Activated naive CD4-positive, alpha-beta T cell treated with anti-CD3 and anti-CD28 coated beads, Interleukin-2, amount 50 U/mL, for 72 hours (primary cell): ENCODE data around the gene ABCG4. TPM values are rescaled to one million over a fixed set of nuclear protein-coding genes. Genes with fewer than 3 reads are reported as not detected.
"Not testable (repeated sequence)": the region's sequence is repeated elsewhere in the genome, so short reads cannot be mapped to it uniquely, and the experiment has no call there.

Experiments used
- ATAC-seq, 2 donors: fragments of 150-1000 bp; cut with Tn5 transposase; 2 replicates each; pipeline ENCODE4 v1.10.0; 2021; ENCODE audit warnings: mild to moderate bottlenecking in 2 of 2, moderate library complexity in 2 of 2
- DNase-seq, 2 donors: peaks; one replicate each; pipeline ENCODE4 v3.0.0; 2021 to 2022; ENCODE audit warnings: low spot score in 2 of 2
- H3K27ac Mint-ChIP-seq, 2 donors: one replicate each; pipeline ENCODE4 v1.8.0; 2022; ENCODE audit warnings: mild to moderate bottlenecking in 2 of 2, mixed read lengths in 2 of 2
- H3K36me3 Mint-ChIP-seq, 2 donors: one replicate each; pipeline ENCODE4 v1.8.0; 2022; ENCODE audit warnings: mixed read lengths in 2 of 2
- H3K9me3 Mint-ChIP-seq, 2 donors: one replicate each; pipeline ENCODE4 v1.8.0; 2022; ENCODE audit warnings: mixed read lengths in 2 of 2
- total RNA-seq, 2 donors: library from RNA; stranded (reverse); gene quantifications; one replicate each; pipeline ENCODE4 v1.2.3, GENCODE V29; 2022

The ABCG4 gene
- total RNA-seq, 2 donors from 2014 or later = 0.12 to 0.25 TPM

- Mint-ChIP-seq H3K36me3 (peaks cover 8 to 19% of the 10 kb centered on the region in 2 donors), H3K27ac (no peak overlapping the region), H3K9me3 (no peaks in the 10 kb centered on the region)
- no peak for DNase-seq
- ATAC-seq = peak in 1 of 2 donors; percentile 44
These were observed 14.4 kb upstream of the ABCG4 start for GRCh38 chr11:119134389-119134978.

GRCh38 chr11:119139276-119139675 is 9.6 kb upstream of the ABCG4 start:
- not testable (repeated sequence) for ATAC-seq, H3K9me3 Mint-ChIP-seq, H3K27ac Mint-ChIP-seq, H3K36me3 Mint-ChIP-seq, DNase-seq

GRCh38 chr11:119144825-119145486 is 3.9 kb upstream of the ABCG4 start:
- DNase-seq = no peak
- ATAC-seq = peak; percentile 36 to 66
- Mint-ChIP-seq H3K9me3 (no peaks in the 10 kb centered on the region), H3K36me3 (no peaks in the 10 kb centered on the region), H3K27ac (no peak overlapping the region)

GRCh38 chr11:119145551-119145950 is 3.3 kb upstream of the ABCG4 start:
- Mint-ChIP-seq H3K9me3 (no peaks in the 10 kb centered on the region), H3K27ac (no peak overlapping the region), H3K36me3 (no peaks in the 10 kb centered on the region)
- ATAC-seq (no peak), DNase-seq (no peak)

GRCh38 chr11:119147604-119148333 is 1.1 kb upstream of the ABCG4 start:
- ATAC-seq = no peak

GRCh38 chr11:119148720-119149017 is 183 bp upstream of the ABCG4 start:
- Mint-ChIP-seq H3K36me3 (no peaks in the 10 kb centered on the region), H3K27ac (no peak overlapping the region), H3K9me3 (no peaks in the 10 kb centered on the region)
- DNase-seq (no peak), ATAC-seq (no peak)

More at GRCh38 chr11:119147604-119148333, 1.1 kb upstream of the ABCG4 start:
- no peak for DNase-seq
- Mint-ChIP-seq H3K36me3 (no peaks in the 10 kb centered on the region), H3K9me3 (no peaks in the 10 kb centered on the region), H3K27ac (no peak overlapping the region)

- H3K9me3 Mint-ChIP-seq = no peaks in the 10 kb centered on the region
- H3K36me3 Mint-ChIP-seq = no peaks in the 10 kb centered on the region
- DNase-seq (no peak), ATAC-seq (no peak)
- no peak overlapping the region for H3K27ac Mint-ChIP-seq
These were observed 979 bp downstream of the ABCG4 start for GRCh38 chr11:119149786-119150275.

GRCh38 chr11:119152043-119152442 is 3.2 kb downstream of the ABCG4 start:
- Mint-ChIP-seq H3K36me3 (no peaks in the 10 kb centered on the region), H3K9me3 (no peaks in the 10 kb centered on the region), H3K27ac (no peak overlapping the region)
- DNase-seq (no peak), ATAC-seq (no peak)

GRCh38 chr11:119152604-119153003 is 3.8 kb downstream of the ABCG4 start:
- Mint-ChIP-seq H3K9me3 (no peaks in the 10 kb centered on the region), H3K36me3 (no peaks in the 10 kb centered on the region), H3K27ac (no peak overlapping the region)
- ATAC-seq (no peak), DNase-seq (no peak)

- H3K9me3 Mint-ChIP-seq = no peaks in the 10 kb centered on the region
- DNase-seq = no peak
- H3K36me3 Mint-ChIP-seq = no peaks in the 10 kb centered on the region
- no peak for ATAC-seq
- H3K27ac Mint-ChIP-seq = no peak overlapping the region
These were observed 4.4 kb downstream of the ABCG4 start for GRCh38 chr11:119153049-119153818.

GRCh38 chr11:119154178-119154577 is 5.3 kb downstream of the ABCG4 start:
- no peaks in the 10 kb centered on the region for H3K36me3 Mint-ChIP-seq
- DNase-seq = no peak
- no peaks in the 10 kb centered on the region for H3K9me3 Mint-ChIP-seq
- ATAC-seq = no peak
- no peak overlapping the region for H3K27ac Mint-ChIP-seq

GRCh38 chr11:119155733-119156492 is 7.1 kb downstream of the ABCG4 start:
- H3K36me3 Mint-ChIP-seq = no peaks in the 10 kb centered on the region
- no peak for DNase-seq
- H3K27ac Mint-ChIP-seq = peak overlapping the region; percentile 4 to 16
- no peaks in the 10 kb centered on the region for H3K9me3 Mint-ChIP-seq
- peak; percentile 13 to 47 for ATAC-seq

GRCh38 chr11:119156496-119156895 is 7.6 kb downstream of the ABCG4 start:
- H3K27ac Mint-ChIP-seq = peak overlapping the region in 1 of 2 donors; percentile 16
- no peaks in the 10 kb centered on the region for H3K9me3 Mint-ChIP-seq
- no peaks in the 10 kb centered on the region for H3K36me3 Mint-ChIP-seq
- DNase-seq = no peak
- ATAC-seq = no peak

GRCh38 chr11:119157063-119157462 is 8.2 kb downstream of the ABCG4 start:
- ATAC-seq (no peak), DNase-seq (no peak)
- no peak overlapping the region for H3K27ac Mint-ChIP-seq
- H3K36me3 Mint-ChIP-seq = no peaks in the 10 kb centered on the region
- H3K9me3 Mint-ChIP-seq = no peaks in the 10 kb centered on the region

- no peak overlapping the region for H3K27ac Mint-ChIP-seq
- no peaks in the 10 kb centered on the region for H3K9me3 Mint-ChIP-seq
- no peaks in the 10 kb centered on the region for H3K36me3 Mint-ChIP-seq
- ATAC-seq (no peak), DNase-seq (no peak)
These were observed 9.6 kb downstream of the ABCG4 start for GRCh38 chr11:119158467-119158866.

- Mint-ChIP-seq H3K27ac (no peak overlapping the region), H3K9me3 (no peaks in the 10 kb centered on the region), H3K36me3 (no peaks in the 10 kb centered on the region)
- DNase-seq = no peak
- ATAC-seq = no peak
These were observed 11.3 kb downstream of the ABCG4 start for GRCh38 chr11:119160151-119160550.
